Stimulated activated CD4-positive, alpha-beta T cell treated with anti-CD3 and anti-CD28 coated beads, Interleukin-12 subunit alpha, Interleukin-12 subunit beta, amount 100 ng/mL, for 24 hours (primary cell): ENCODE data around the gene FAM200B.

Source experiments
- DNase-seq, 2 experiments: peaks; one replicate each; pipeline ENCODE4 v3.0.0-alpha.2; 2020; ENCODE audit warnings: low read depth in 2 of 2

Gene FAM200B

DNA sequence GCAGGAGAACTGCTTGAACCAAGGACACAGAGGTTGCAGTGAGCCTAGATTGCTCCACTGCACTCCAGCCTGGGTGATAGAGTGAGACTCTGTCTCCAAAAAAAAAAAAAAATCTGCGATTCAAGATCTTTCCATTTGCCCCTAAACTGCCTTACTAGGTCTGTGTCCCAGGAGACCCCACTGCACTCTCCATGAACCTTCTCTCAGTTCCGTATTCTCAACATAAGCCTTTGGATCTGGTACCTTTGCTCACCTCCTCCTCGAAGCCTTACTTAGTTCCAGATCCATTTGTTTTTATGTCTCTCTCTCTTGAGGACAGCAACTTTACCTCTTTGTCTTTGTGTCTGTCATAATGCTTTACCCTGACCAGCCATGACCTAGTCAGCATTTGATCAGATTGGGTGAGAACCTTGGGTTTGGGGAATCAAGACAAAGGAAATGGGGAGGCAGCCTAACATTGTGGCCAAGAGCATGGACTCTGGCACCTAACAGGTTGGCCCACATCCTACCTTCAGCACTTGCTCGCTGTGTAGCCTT is 55.0 kb downstream of the FAM200B start:
- DNase-seq, result no peak

- DNase-seq, result no peak
Measured at GRCh38 chr4:15737255-15737654, 55.6 kb downstream of the FAM200B start.

- DNase-seq, result peak in 1 of 2 experiments; percentile 16
Measured at GRCh38 chr4:15738877-15739276, 57.2 kb downstream of the FAM200B start.
